Activated CD4-positive, alpha-beta T cell treated with anti-CD3 and anti-CD28 coated beads, Interleukin-2, amount 50 U/mL, for 16 hours (primary cell): ENCODE results near the gene RPUSD1.
"Not testable (repeated sequence)": the region's sequence is repeated elsewhere in the genome, so short reads cannot be mapped to it uniquely, and the experiment has no call there.

Experiments used
- DNase-seq: peaks from one replicate; pipeline ENCODE4 v3.0.0-alpha.2; 2020

RPUSD1 gene

DNA sequence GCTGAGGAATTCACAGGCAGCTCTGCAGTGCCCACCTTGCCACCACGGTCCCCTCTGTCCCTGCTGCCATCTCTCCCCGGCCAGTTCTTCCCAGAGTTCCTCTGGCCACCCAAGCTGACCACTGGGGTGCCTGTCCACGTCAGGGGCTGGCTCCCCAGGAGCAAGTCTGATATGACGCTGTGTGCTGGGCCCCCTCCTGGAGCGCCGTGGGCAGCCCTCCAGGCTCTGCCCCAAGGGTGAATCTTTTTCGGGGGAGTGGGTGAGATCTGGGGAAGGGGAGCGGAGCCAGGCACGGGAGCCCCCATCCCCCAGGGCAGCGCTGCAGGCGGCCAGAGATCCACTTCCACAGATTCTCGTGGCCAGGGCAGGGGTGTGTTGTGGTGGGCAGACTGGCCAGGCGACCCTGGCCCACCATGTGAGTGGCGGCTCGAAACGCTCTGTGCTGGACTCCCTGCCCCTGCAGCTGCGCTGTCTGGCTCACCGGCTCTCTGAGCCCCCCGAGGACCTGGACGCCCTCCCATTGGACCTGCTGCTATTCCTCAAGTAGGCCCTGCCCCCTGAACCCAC, 23.9 kb downstream of the RPUSD1 start:
- no peak for DNase-seq

DNA sequence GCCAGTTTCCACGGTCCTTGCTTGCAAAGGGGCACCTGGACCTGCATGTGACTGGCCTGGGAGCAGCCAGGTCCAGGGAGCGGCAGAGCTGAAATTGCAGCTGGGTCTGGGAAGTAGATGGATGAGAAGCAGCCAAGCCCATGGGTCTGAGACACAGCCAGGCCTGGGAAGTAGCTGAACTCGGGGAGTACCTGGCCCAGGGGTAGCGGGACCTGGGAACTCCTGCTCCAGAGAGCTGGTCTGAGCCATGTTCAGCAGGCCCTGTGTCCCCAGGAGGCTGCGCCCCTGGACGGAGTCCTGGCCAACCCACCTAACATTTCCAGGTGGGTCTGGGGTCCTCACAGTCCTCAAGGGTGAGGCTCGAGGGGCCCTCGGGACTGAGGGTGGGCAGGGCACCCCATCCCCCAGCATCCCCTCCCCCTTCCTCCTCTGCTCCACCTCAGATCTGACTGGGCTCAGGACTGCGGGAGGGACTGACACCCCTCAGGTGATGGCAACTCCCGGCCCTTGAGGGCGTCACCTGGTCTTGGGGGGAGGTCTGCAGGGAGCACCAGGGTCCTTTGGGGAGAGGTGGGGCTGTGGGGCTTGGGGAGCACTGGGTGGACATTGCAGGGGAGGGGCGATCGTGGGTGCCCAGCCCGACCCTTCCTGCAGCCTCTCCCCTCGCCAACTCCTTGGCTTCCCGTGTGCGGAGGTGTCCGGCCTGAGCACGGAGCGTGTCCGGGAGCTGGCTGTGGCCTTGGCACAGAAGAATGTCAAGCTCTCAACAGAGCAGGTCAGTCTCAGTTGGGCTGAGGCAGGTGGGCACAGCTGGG, 24.6 kb downstream of the RPUSD1 start:
- DNase-seq, result no peak

DNA sequence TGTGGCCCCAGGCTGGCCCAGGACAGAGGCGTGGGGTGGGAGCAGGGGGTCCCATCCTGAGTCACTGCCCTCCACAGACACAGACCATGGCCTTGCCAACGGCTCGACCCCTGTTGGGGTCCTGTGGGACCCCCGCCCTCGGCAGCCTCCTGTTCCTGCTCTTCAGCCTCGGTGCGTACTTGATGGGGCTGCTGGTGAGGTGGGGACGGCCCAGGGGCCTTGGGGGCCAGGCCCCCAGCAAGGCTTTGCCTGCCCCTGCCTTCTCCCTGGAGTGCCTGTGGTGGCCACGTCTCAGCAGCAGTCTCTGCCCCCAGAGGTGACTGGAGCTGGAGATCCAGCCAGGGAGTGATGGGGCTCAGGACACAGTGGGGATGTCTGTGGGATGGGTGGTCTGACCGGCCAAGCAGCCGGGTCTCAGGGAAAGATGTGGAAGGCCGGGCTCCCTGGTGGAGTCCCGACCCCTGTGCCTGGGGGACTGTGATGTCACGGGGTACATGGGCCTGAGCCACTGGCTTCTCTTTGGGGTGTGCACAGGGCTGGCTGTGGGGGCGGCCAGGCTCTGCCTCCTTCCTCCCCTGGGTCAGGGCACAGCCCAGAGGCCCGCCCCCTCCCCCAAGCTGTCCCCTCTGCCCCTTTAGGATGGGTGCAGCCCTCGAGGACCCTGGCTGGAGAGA, 25.4 kb downstream of the RPUSD1 start:
- no peak for DNase-seq

DNA sequence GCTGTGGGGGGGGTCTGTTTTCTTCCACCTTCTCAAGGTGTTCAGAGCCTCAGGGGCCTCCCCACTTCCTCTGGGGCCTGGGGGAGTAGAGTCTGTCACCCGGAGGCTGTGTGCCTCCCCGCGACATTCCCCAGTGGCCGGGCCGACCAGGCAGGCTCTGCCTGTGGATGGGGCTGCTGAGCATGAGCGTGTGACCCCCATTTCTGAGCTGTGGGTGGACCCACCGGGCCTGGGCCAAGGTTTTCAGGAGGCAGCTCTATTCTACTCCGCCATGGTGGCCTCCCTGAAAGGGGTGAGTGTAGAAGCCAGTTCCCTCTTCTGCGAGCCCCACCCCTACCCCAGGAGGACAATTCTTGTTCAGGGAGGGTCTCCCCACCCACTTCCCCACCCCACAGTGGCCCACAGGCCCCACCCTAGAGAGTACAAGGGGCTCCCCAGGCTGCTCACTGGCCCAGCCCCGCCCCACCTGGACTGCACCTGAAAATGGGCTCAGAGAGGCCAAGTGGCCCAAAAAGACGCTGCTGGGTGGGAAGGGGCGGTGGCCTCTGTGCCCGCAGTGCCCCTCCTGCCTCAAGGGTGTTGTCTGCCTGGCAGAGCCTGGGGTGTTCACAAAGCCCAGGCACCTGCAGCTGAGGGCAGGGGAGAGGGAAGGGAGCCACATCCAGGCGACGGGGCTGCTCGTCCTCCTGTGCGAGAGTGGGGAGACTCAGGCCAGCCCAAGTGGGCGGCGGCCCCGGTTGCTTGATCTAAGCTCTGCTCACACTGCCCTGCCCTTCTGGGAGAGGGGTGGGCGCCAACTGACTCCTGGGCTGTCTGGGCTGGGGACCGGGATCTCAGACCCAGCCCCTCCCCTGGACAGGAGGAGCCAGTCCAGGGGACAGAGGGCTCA, 26.3 kb downstream of the RPUSD1 start:
- no peak for DNase-seq

DNA sequence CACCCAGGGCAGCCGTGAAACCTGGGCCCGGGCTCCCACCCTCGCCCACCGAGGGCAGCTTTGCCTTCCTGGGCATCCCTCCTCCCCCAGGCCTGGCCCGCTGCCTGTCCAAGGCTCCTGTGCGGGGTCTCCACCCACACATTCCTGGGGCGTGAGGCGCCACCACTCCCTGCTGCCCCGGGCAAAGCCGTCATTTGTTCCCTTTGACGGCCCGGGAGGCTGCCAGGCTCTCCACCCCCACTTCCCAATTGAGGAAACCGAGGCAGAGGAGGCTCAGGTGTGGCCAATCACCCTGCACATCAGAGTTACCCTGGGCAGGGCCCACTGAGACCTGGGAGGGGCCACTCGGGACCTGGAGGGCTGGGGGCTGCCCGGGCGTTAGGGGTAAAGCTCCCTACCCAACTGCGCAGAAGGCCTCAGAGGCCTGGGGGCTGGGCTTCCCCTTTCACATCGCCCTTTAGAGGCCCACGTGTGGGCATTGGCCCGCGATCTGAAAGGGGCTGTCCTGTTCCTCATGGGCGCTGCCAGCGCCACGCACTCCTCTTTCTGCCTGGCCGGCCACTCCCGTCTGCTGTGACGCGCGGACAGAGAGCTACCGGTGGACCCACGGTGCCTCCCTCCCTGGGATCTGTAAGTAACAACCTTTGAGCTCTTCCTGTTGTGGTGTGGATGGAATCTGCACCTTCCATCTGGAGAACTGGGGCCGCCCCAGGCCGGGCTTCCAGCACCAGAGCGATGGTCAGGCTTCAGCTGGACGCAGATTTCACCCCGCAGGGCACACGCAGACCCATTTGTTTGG, 27.4 kb downstream of the RPUSD1 start, which contains the start of gene MSLN:
MSLN (plus strand) TSS at position 190 of the 799 bp plus-strand sequence. CDS start 1,947 bp downstream, outside the sequence.
- DNase-seq, result no peak

DNA sequence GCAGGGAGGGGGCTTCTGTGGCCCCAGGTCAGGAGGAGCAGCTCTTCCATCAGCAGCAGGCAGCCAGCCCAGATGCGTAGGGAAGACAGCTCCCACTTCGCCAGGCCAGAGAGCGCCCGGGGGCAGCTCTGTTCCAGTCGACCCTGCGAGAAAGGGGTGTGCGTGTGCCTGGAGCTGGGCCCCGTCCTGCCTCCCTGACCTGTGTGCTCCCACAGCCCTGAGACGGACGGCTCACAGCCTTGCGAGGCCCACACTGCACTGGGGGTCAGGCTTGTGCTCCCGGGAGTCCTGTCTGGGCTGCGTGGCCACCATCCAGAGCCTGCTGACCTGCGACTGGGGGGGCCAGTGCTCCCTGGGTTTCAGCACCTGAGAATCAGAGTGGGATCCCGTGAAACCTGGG, 28.1 kb downstream of the RPUSD1 start:
- DNase-seq, result no peak

DNA sequence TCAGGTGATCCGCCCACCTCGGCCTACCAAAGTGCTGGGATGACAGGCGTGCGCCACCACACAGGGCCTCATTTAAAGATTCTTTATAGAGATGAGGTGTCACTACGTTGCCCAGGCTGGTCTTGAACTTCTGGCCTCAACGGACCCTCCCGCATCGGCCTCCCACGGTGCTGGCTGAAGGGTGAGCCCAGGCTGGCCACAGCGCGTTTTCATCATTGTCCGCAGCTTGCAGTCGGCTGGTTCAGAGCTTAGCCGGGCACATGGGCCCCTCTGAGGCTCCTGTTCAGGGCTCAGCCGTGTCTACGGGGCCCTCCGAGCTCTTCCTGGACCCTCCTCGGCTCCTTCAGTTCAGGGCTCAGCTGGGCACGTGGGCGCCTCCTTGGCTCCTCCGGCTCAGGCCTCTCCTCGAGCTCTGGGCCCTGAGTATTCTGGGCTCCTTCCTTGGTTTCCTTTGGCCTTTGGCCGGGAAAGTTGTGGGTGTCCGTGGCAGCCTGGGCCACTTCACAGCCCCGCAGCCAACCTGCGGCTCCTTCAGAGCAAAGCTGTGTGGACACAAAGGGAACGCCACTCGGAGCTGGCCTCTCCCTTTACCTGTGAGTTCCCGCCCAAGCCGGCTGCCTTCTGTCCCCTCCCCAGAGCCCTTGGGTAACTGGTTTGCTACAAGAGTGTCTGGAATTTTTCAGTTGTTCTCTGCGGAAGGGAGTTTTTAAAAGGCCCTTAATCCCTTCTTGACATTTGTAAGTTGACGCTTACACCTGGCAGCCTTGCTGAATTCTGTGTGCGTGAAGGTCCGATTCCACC, 28.9 kb downstream of the RPUSD1 start:
- no peak for DNase-seq

DNA sequence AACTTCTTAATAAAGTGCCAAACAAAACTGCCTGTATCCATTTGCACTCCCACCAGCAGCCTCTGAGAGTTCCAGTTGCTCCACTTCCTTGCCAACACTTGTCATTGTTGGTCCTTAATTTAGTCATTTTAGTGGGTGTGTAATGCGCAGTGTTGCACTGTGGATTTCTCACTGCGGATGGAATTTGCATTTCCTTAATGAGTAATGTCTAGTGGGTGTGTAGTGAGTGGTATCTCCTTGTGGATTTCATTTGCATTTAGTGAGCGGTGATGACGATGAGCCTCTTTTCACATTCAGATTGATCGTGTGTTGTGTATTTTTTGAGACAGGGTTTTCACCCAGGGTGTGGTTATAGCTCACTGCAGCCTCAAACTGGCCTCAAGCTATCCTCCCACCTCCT, 31.8 kb downstream of the RPUSD1 start:
- DNase-seq, result no peak

DNA sequence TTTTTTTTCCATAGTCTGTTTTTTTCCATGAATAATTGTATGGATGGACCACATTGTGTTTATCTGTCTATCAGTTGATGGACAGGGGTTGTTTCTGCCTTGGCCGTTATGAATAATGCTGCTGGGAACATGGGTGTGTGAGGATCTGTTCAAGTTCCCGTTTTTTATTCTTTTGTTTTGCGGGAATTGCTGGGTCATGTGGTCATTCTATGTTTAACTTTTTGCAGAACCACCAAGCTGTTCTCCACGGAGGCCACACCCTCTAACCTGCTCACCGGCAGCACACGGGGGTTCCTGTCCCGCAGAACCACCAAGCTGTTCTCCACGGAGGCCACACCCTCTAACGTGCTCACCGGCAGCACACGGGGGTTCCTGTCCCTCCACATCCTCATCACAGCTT, 33.5 kb downstream of the RPUSD1 start:
- no peak for DNase-seq

DNA sequence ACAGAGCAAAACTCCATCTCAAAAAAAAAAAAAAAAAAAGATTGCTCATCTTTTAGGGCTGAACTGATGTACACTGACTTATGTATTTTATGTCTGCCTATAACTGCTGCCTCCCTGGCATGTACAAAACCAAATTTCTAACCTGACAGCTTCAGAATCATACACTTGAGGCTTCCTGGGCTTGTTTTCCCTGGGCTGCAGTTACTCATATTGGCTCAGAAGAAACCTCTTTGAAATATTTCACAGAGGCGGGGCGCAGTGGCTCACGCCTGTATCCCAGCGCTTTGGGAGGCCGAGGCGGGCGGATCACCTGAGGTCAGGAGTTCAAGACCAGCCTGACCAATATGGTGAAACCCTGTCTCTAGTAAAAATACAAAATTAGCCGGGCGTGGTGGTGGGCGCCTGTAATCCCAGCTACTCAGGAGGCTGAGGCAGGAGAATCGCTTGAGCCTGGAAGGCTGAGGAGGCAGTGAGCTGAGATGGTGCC, 34.0 kb downstream of the RPUSD1 start:
- DNase-seq, result not testable (repeated sequence)

DNA sequence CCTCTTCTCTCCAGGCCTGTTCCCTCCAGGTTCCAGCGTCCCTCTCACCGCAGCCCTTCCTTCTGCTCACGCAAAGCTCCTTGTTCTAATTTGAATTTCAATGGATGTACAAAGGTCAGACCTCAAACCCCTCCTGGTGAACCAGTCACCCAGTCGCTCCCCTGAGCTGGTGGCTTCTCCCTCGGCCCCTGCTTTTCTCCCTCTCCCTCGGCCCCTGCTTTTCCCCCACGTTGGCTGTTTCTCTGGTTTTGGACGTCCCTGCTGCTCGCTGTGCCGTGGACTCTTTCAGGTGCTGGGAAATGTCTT, 36.2 kb downstream of the RPUSD1 start:
- no peak for DNase-seq

DNA sequence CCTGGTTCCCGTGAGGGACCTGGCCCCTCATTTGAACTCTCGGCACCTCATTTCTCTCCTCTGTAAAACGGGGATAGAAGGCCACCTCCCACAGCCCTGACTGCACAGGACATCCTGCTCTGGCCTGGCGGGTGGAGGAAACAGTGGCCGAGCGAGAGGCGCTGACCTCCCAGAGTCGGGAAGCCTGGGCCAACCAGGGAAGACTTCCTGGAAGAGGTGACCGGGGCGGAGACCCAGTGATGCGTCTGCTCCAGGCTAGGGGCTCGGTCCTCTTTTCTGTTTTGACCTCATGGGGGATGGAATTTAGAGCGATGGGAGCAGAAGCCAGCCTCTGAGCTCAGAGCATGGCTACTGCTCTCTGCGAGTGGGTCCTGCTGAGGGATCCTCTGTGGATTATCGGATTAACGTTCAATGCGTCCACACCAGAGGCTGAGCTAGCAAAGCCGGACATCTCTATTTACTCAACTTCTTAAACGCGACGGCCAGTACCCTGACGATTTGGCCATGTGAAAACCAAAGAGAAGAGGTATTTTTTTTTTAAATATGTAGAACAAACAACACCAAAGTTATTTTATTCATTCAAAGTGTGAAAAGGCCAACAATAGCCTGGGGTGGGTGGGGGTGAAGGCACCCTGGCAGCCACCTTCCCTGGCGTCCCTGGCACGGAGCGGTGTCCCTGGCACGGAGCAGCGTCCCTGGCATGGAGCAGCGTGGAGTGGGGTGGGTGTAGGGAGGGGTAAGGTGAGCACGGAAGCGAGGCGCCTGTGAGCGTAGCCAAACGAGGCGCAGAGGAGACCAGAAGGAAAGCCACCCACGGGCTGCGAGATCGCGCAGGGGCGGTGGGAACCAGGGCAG, 36.8 kb downstream of the RPUSD1 start:
- DNase-seq, result no peak

DNA sequence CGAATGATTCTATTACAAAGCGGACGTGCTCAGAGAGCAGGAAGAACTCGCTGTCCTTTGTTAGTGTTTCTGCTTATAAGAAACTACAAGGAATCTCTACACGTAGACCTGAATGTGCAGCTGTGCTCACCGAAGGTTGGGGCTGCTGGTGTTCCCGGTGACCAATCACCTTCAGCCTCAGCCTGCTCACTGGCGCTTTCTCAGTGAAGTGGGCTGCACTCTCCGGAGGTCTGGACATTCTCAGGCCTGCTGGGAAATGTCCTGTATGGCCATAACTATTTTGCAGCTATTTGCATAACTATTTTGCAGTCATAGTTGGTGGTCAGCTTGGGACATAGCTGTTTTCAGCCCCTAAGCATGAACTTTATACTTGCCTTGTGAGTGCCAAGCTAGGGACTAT, 37.7 kb downstream of the RPUSD1 start:
- DNase-seq, result no peak

DNA sequence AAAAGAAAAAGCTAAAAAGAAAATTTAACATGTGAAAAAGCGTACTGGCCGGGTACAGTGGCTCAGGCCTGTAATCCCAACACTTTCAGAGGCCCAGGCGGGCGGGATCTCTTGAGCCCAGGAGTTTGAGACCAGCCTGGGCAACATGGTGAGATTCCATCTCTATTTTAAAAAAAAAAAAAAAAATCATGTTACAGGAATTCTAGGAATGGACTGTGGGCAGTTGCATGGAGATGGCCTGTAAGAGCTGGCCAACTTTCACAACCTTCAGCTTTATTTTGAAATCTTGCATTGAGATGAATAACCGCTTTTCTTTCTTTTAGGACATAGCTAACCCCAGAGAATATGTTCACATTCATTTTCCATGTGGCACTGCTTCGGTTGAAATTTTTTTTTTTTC, 39.2 kb downstream of the RPUSD1 start:
- no peak for DNase-seq

DNA sequence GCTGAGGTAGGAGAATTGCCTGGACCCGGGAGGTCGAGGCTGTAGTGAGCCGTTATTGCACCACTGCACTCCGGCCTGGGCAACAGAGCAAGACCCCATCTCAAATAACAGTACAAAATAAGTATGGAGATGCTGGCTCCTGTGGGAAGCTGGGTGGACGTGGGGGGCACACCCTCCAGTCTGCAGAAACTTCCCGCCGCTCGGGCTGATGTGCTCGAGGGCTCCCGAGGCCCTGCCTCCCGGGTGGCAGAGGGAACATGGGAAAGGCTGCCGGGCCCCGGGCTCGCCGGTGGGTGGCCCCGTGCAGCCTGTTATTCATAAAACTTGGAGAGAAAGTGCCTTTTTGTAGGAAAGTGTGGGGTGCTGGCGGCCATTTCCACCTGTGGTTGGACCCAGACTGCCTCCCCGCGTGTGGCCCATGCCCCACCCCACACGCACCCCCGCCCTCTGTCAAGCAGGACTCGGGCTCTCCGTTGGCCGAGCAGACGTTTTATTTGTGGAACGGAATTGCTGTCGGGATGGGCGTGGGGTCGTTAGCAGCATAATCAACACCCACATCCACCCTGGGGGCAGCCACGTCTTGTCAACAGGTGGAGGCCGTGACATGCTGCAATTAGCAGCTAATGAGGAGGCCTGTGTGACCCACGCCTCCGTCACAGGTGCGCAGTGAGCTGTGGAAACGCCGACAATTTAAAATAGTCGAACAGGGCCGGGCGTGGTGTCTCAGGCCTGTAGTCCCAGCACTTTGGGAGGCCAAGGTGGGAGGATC, 40.0 kb downstream of the RPUSD1 start:
- no peak for DNase-seq

DNA sequence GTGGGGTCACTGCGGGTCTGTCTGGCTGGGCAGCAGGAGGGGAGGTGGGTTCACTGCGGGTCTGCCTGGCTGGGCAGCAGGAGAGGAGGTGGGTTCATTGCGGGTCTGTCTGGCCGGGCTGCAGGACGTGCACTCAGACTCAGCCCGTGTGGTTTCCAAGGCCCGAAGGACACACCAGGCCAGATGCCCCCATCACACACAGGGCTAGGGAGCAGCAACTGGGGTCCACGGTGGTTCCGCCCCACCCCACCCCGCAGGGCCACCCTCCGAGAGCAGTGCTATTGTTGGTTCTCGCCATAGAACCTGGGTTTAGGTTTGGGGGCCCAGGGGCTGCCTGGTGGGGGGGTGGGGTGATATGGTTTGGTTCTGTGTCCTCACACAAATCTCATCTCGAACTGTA, 41.5 kb downstream of the RPUSD1 start:
- no peak for DNase-seq

DNA sequence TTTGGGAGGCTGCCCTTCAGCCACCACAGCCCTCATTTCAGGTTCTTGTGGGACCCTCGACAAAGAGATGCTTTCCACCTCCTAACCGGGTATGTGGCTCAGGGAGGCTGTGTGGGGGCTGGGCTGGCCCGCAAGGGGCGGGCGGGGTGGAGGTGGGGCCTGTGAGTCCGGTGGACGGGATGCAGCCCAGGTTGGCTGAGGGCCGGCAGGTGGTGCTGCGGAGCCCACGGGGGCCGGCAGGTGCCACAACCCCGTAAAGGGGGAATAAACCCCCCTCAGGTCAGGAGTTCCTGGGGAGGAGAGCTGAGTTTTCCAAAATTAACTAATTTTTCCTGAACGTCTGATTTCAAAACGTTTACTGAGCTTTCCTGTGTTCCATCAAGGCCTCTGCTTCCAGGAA, 42.4 kb downstream of the RPUSD1 start:
- no peak for DNase-seq

DNA sequence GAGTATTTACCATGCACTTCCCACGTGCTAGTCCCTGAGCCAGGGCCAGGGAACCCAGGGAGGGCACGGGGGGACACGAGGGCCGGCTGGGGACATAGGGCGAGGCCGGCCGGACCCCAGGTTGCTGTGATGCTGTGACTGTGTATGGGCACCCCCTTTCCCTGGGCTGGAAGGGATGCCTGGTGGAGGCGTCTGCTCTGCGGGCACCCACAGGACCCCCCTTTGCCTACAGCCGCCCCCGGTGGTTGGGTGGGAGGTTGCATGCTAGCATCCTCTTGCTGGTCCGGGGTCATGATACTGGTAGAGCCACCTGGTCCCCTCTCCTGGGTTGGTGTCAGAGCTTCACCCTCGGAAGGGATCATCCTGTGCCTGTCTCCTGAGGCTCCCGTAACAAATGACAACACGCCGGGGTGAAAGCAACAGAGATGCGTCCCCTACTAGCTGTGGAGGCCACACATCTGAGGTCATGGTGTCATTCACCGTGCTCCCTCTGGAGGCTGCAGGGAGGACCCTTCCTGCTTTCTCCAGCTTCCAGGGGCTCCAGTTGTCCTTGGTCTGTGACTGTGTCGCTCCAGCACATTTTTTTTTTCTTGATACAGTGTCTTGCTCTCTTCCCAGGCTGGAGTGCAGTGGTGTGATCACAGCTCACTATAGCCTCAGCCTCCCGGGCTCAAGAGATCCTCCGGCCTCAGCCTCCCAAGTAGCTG, 44.2 kb downstream of the RPUSD1 start:
- no peak for DNase-seq

DNA sequence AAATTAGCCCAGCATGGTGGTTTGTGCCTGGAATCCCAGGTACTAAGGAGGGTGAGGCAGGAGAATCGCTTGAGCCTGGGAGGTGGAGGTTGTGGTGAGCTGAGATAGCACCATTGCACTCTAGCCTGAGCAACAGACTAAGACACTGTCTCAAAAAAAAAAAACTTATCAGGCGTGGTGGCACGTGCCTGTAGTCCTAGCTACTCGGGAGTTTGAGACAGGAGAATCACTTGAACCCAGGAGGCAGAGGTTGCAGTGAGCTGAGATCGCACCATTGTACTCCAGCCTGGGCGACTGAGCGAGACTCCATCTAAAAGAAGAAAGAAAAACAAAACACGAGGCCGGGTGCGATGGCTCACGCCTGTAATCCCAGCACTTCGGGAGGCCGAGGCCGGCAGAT, 45.3 kb downstream of the RPUSD1 start:
- not testable (repeated sequence) for DNase-seq
